ENCODE data around the gene IL17RA. TPM values are rescaled to one million over a fixed set of nuclear protein-coding genes. Genes with fewer than 3 reads are reported as not detected.

The IL17RA gene
- total and polyA plus RNA-seq, 4 donors, result 3.1 to 9.0 (median 4.4) TPM

- TF ChIP-seq HNF4G (IDR thresholded peaks at IDR 0.05), result no peak
These were observed 37.1 kb upstream of the IL17RA start (continued) for GRCh38 chr22:17047656-17048055.

DNA sequence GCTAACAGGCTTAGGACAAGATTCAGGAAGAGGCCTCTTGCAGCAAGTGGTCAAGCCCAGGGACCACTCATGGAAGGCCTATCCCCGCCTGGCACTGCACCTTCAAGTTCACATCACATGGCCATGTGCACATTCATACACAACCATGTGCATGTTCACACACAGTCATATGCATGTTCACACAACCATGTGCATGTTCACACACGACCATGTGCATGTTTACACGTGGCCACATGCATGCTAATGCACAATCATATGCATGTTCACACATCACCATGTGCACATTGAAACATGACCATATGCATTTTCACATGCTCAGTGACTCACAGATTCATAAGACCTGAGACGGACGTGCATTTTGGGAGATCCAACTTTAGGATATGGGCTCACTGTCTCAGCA lies 28.7 kb upstream of the IL17RA start:
- Histone ChIP-seq H3K4me3 (ENCODE audit: low read depth in 1 of 3, low read length in 3 of 3) (no peak overlapping the region), H3K27me3 (ENCODE audit: control insufficient read depth in 4 of 4, insufficient read depth in 4 of 4, low read length in 3 of 4) (no peaks in the 10 kb centered on the region), H3K9ac (ENCODE audit: low read depth in 1 of 2, low read length in 2 of 2) (no peak overlapping the region), H3K9me3 (ENCODE audit: control insufficient read depth in 4 of 4, low read length in 3 of 4) (no peaks in the 10 kb centered on the region), H3K36me3 (ENCODE audit: control insufficient read depth in 4 of 4, insufficient read depth in 3 of 4, low read depth in 1 of 4, low read length in 3 of 4) (no peaks in the 10 kb centered on the region), H3K27ac (ENCODE audit: low read depth in 1 of 2, low read length in 2 of 2) (no peak overlapping the region), H3K4me1 (ENCODE audit: control insufficient read depth in 4 of 4, insufficient read depth in 4 of 4, low read length in 3 of 4) (no peaks in the 10 kb centered on the region)
- 89% methylated on average over 5 of the region's 5 CpGs for WGBS
- no peak for DNase-seq (ENCODE audit: low spot score)
- TF ChIP-seq HNF4A (conservative IDR thresholded peaks at IDR 0.05), result no peak
- TF ChIP-seq SP1 (IDR thresholded peaks at IDR 0.05), result no peak
- TF ChIP-seq, protein P1, sequence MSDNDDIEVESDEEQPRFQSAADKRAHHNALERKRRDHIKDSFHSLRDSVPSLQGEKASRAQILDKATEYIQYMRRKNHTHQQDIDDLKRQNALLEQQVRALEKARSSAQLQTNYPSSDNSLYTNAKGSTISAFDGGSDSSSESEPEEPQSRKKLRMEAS (IDR thresholded peaks at IDR 0.05), result no peak
- TF ChIP-seq CTCF (IDR thresholded peaks at IDR 0.05; ENCODE audit: low read depth, low read length, missing input control), result no peak
- no peak for TF ChIP-seq RXRA (IDR thresholded peaks at IDR 0.05)
- no peak for TF ChIP-seq ATF3 (IDR thresholded peaks at IDR 0.05)
- no peak for TF ChIP-seq FOXA1 (IDR thresholded peaks at IDR 0.05)
- TF ChIP-seq JUND (IDR thresholded peaks at IDR 0.05), result no peak
- TF ChIP-seq EGR1 (IDR thresholded peaks at IDR 0.05; ENCODE audit: low read depth in 2 of 2), result no peak
- TF ChIP-seq, protein P2, sequence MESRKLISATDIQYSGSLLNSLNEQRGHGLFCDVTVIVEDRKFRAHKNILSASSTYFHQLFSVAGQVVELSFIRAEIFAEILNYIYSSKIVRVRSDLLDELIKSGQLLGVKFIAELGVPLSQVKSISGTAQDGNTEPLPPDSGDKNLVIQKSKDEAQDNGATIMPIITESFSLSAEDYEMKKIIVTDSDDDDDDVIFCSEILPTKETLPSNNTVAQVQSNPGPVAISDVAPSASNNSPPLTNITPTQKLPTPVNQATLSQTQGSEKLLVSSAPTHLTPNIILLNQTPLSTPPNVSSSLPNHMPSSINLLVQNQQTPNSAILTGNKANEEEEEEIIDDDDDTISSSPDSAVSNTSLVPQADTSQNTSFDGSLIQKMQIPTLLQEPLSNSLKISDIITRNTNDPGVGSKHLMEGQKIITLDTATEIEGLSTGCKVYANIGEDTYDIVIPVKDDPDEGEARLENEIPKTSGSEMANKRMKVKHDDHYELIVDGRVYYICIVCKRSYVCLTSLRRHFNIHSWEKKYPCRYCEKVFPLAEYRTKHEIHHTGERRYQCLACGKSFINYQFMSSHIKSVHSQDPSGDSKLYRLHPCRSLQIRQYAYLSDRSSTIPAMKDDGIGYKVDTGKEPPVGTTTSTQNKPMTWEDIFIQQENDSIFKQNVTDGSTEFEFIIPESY (IDR thresholded peaks at IDR 0.05), result no peak

GRCh38 chr22:17056807-17057206 lies 28.0 kb upstream of the IL17RA start:
- no peaks in the 10 kb centered on the region for H3K9me3 ChIP-seq (ENCODE audit: control insufficient read depth in 4 of 4, low read length in 3 of 4)
- TF ChIP-seq TAF1 (conservative IDR thresholded peaks at IDR 0.05) (no peak), HNF4A (conservative IDR thresholded peaks at IDR 0.05) (no peak), RXRA (IDR thresholded peaks at IDR 0.05) (no peak), CTCF (IDR thresholded peaks at IDR 0.05; ENCODE audit: low read depth, low read length, missing input control) (no peak), ATF3 (IDR thresholded peaks at IDR 0.05) (no peak), JUND (IDR thresholded peaks at IDR 0.05) (no peak), YY1 (IDR thresholded peaks at IDR 0.05) (no peak)
- TF ChIP-seq, protein P1 (IDR thresholded peaks at IDR 0.05), result no peak
- TF ChIP-seq, protein P3, sequence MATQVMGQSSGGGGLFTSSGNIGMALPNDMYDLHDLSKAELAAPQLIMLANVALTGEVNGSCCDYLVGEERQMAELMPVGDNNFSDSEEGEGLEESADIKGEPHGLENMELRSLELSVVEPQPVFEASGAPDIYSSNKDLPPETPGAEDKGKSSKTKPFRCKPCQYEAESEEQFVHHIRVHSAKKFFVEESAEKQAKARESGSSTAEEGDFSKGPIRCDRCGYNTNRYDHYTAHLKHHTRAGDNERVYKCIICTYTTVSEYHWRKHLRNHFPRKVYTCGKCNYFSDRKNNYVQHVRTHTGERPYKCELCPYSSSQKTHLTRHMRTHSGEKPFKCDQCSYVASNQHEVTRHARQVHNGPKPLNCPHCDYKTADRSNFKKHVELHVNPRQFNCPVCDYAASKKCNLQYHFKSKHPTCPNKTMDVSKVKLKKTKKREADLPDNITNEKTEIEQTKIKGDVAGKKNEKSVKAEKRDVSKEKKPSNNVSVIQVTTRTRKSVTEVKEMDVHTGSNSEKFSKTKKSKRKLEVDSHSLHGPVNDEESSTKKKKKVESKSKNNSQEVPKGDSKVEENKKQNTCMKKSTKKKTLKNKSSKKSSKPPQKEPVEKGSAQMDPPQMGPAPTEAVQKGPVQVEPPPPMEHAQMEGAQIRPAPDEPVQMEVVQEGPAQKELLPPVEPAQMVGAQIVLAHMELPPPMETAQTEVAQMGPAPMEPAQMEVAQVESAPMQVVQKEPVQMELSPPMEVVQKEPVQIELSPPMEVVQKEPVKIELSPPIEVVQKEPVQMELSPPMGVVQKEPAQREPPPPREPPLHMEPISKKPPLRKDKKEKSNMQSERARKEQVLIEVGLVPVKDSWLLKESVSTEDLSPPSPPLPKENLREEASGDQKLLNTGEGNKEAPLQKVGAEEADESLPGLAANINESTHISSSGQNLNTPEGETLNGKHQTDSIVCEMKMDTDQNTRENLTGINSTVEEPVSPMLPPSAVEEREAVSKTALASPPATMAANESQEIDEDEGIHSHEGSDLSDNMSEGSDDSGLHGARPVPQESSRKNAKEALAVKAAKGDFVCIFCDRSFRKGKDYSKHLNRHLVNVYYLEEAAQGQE (IDR thresholded peaks at IDR 0.05), result no peak
- H3K4me3 ChIP-seq (ENCODE audit: low read depth in 1 of 3, low read length in 3 of 3), result no peak overlapping the region
- no peak overlapping the region for H3K9ac ChIP-seq (ENCODE audit: low read depth in 1 of 2, low read length in 2 of 2)
- WGBS, result 79% methylated on average over 8 of the region's 8 CpGs
- no peak for DNase-seq (ENCODE audit: low spot score)
- no peak overlapping the region for H3K27ac ChIP-seq (ENCODE audit: low read depth in 1 of 2, low read length in 2 of 2)
- no peaks in the 10 kb centered on the region for H3K27me3 ChIP-seq (ENCODE audit: control insufficient read depth in 4 of 4, insufficient read depth in 4 of 4, low read length in 3 of 4)
- H3K4me1 ChIP-seq (ENCODE audit: control insufficient read depth in 4 of 4, insufficient read depth in 4 of 4, low read length in 3 of 4), result no peaks in the 10 kb centered on the region
- H3K36me3 ChIP-seq (ENCODE audit: control insufficient read depth in 4 of 4, insufficient read depth in 3 of 4, low read depth in 1 of 4, low read length in 3 of 4), result no peaks in the 10 kb centered on the region
